Stimulated activated CD4-positive, alpha-beta T cell treated with anti-CD3 and anti-CD28 coated beads, Interleukin-12 subunit alpha, Interleukin-12 subunit beta, amount 100 ng/mL, for 4 hours (primary cell): Measurements from ENCODE around the gene MYO1E.

Experiments used
- DNase-seq: peaks from one replicate; pipeline ENCODE4 v3.0.0-alpha.2; 2020

The MYO1E gene

DNA sequence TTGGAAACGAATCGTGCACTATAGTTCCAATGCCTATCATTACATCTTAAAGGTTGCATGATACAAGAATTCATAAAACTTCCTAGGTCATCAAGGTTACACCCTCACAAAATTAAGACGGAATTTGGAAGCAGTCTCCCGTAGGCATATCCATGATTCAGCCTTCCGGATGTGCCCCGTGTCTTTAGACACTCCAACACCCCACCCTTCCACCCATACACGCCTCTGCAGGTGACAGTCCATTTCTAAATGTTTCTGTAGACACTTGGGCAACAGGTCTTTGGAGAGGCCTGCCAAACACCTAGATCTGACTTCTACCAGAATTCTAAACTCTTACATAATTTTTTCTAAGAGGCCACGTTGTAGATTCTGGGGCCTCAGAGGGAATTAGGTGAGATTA lies 116.2 kb downstream of the MYO1E start:
- DNase-seq = no peak

DNA sequence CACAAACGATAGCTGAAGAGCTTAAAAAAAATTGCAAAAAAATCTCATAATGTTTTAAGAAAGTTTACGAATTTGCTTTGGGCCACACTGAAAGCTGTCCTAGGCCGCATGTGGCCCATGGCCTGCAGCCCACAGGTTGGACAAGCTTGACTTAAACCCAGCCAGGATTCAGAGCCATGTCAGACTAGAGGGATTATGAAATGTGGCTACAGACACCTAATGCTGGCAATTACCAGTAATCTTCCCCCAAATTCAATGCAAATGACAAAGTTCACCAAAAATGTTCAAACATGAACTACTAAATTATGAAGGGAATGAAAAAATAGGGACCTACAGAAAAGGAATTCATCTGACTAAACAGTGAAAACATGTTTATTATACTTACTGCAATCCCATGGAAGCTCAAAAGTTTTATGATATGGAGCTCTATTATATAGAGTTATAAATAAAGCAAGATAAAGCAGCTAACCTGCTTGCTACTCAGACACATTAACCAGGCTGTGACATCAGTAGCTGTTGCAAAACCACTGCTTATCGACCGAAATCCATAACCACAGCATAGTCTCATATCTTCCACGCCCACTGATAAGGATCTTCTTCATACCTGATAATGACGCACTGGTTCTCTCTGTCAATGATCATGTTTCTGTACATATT lies 116.9 kb downstream of the MYO1E start:
- no peak for DNase-seq

GRCh38 chr15:59252137-59252536 lies 120.5 kb downstream of the MYO1E start:
- DNase-seq = no peak

DNA sequence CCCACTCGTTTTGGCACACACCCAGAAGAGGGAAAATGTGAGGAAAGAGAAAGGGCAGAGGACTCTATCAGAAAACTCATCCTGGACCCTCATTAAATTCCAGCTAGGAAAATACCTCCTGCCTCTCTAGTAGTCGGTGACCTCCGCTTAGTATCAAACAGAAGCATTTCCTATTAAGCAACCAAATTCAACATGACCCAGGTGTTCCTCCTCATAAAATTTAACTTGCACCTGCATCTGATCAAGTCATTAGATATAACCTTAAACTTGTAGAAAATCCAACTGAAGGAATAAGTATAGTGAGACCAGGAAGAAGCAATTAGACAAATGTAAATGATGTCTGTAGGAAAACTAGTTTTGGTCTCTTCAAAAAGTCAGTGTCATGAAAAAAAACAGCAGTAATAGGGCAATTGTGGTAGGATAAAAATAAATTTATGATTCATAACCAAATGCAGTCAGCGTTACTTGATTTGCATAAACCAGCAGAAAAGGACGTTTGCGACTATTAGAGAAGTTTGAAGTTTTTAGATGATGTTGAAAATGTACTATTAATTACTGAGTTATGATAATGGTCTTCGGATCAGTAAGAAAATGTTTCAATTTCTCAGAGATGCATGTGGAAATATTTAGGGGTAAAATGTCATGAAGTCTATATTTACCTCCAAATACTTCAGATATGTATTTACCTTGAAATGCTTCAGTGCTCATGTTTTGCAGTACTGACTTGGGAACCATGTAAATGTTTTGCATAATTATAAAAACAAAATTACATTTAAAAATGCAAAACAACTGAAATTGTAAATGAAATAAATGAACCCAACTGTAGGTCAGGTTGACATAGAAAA lies 121.4 kb downstream of the MYO1E start:
- DNase-seq = no peak

GRCh38 chr15:59250249-59250648 lies 122.4 kb downstream of the MYO1E start:
- no peak for DNase-seq

DNA sequence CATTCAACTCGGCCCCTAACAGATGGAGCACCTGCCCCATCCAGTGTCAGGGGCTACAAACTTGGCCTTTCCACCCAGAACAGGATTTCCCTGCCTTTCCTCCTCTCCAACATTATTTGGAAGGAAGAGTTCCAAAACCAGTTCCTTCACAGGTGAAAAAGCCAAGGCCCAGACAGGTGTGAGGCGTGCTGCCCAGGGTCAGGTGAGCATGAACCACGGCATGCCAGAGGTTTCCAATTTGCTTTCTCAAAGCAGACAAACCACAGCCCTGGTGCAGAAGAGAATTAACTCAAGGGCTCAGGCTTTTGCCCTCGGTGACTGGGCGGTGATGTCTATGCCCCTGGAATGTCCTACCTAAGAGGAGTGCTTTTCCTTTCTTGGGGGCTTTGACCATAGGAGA lies 122.9 kb downstream of the MYO1E start:
- DNase-seq = no peak

- peak; percentile 23 for DNase-seq
These were observed 125.3 kb downstream of the MYO1E start for GRCh38 chr15:59247364-59247763.

GRCh38 chr15:59245559-59245958 lies 127.1 kb downstream of the MYO1E start:
- no peak for DNase-seq

- DNase-seq = no peak
These were observed 128.3 kb downstream of the MYO1E start for GRCh38 chr15:59244337-59244736.

GRCh38 chr15:59243622-59244021 lies 129.0 kb downstream of the MYO1E start:
- DNase-seq = no peak

DNA sequence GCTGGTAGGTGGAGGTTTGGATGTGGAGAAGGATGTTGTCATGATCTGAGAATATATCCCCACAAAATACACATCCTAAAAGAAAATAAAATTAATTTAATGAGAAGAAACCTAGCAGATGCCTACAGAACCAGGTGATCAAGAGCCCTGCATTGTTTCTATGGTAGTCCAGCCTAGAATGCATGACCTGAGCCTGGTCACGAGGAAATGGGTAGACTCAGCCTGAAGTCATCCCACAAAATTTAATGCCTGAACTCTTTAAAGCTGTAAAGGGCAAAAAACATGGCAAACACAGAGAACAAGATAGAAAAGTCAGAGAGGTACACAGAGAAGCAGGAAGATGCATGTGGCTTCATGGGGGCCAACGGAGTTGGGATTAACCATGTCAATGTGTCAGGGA lies 130.0 kb downstream of the MYO1E start:
- no peak for DNase-seq

DNA sequence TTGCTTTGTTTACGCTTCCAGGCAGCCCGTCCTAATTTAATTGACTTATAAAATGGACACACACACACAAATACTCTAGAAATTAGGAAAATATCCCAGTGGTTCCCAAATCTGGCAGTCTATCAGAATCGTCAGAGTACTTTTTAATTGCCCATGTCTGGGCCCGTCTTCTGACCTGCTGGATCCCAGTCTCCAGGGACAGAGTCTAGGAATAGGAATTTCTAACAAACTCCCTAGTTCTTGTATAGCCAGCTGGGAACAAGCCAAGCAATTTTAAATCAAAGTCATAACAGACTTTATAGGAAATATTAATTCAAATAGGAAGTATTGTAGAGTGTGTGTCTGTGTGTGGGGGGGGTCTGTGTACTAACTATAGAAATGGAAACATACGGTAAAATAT lies 132.6 kb downstream of the MYO1E start:
- DNase-seq = no peak

- no peak for DNase-seq
These were observed 134.7 kb downstream of the MYO1E start for GRCh38 chr15:59237924-59238331.

DNA sequence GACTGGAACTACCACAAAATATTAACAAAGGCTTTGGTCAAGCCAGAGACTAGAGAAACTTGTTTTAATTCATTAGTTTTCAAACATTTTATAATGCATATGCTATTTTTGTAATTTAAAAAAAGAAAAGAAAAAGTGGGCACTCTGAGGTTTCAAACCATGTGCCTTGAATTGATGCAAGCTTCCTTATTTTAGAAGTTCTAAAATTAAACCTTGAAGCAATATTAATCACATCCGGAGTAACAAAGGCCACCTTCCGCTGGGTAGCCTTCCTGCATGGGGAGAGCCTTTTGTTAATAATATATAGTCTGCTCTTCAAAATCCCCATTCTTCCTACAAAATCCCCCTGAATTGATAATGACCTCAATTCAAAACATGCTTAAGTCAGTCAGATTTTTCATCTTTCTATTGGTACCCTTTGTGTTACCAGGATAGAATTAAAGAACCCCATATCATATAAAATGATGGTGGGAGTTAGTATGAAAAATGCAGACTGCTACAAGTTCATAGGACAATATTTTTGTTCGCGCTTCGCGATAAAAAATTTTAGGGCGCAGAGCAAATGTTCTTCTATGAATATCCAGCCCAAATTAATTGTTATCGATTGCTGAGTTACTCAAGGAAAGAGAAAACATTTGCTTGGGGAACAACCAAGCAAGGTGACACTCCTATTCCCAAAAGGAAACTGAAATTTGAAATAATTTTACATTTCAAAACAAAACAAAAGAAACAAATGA lies 135.4 kb downstream of the MYO1E start:
- DNase-seq = no peak

- no peak for DNase-seq
These were observed 136.3 kb downstream of the MYO1E start for GRCh38 chr15:59236394-59236793.

GRCh38 chr15:59232476-59232875 lies 140.2 kb downstream of the MYO1E start:
- DNase-seq = no peak

DNA sequence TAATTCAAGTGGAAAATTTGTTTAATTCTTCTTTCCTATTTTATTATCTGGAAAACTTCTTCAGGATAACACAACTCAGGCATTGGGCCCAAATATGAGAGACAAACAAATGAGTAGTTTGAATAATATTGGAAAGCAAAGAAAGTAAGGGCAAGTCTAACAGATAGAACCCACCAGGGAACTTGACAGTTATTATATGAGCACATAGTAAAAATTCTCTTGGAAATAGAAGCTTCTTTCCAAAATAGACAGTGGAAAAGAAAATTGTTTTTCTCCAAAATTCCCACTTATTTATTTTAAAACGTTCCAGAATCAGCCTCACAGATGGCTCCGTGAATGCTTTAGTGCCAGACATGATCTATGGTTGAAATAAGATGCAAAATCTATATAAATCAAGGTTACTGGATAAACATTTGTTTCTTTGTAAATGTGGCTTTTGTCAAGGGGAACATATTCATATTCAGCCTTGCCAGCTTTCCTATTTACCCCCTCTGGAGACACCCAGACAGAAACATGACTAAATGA lies 142.1 kb downstream of the MYO1E start:
- DNase-seq = no peak

- DNase-seq = no peak
These were observed 143.2 kb downstream of the MYO1E start for GRCh38 chr15:59229453-59229852.

- DNase-seq = no peak
These were observed 143.7 kb downstream of the MYO1E start for GRCh38 chr15:59229015-59229414.

DNA sequence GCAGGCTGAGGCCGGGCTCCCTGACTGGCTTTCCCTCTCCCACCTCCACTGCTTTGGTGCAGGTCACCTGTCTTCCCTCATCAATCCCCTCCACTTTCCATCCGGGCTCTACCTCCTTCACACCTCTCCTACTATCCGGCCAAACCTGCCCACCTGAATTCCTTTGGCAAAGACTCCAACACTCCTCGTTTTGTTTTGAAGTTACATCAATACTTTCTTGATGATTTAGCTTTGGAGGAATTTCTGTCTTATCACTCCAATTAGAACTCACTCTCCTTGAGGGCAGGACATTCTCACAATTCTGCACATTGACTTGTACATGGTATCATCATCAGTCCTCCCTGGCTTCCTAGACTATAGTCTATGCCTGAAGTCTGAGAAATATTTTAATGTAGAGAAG lies 145.7 kb downstream of the MYO1E start:
- DNase-seq = no peak

DNA sequence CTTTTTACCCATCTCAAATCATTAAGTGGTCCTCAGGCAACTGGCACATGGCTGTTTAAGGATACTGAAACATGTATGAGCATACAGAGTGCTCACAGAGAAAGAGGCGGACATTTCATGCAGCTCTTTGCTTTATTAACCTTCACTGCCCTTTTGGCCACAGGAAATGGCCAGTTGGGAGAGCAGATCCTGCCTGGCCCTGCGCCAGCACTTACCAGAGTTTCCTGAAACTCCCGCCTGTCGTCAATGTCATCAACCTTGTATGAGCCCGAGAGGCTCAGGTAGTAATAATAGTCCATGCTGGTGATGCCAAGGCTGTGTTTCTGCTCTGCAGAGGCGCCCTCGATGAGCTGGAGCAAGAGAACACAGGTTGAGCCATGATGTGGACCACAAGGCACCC lies 148.2 kb downstream of the MYO1E start:
- no peak for DNase-seq

DNA sequence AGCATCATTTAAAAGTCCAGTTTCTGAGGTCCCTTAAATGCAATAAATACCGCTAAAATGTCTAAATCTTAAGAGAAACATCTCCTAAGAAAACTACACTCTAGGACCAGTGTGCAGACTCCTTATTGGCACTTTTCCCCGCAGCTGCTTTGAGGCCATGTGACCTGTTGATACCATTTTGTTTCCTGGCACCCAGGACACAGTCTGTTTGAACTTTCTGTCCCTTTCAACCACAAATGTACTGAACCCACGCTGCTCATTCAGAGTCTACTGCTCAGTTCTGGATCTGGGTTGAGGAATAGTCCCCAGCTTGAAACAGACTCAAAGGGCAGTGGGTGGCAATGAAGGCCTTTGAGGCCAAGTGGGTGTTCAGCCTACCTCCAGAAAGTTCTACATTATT lies 148.9 kb downstream of the MYO1E start:
- no peak for DNase-seq

- DNase-seq = no peak
These were observed 149.6 kb downstream of the MYO1E start for GRCh38 chr15:59222906-59223550.
